Measurements from ENCODE around the gene ARHGDIB.

DNA sequence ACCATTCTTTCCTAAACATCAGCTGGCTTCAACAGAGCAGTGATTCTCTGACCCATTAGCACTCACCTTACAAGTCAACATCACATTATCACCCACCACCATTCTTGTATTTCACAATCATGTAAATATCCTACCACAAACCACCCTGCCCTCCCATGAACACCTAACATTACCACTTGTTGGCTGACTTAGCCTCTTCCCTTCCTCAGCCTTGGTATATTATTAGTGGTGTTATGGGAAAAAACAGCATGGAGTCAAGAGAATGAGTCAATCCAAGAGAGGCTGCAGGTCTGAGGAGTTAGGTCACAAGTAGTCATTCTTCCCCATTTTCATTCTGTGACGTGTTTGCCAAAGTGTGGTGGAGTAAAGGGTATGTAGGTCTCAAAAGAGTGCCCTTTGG lies 53.4 kb downstream of the ARHGDIB start:
- TF ChIP-seq, protein P1, sequence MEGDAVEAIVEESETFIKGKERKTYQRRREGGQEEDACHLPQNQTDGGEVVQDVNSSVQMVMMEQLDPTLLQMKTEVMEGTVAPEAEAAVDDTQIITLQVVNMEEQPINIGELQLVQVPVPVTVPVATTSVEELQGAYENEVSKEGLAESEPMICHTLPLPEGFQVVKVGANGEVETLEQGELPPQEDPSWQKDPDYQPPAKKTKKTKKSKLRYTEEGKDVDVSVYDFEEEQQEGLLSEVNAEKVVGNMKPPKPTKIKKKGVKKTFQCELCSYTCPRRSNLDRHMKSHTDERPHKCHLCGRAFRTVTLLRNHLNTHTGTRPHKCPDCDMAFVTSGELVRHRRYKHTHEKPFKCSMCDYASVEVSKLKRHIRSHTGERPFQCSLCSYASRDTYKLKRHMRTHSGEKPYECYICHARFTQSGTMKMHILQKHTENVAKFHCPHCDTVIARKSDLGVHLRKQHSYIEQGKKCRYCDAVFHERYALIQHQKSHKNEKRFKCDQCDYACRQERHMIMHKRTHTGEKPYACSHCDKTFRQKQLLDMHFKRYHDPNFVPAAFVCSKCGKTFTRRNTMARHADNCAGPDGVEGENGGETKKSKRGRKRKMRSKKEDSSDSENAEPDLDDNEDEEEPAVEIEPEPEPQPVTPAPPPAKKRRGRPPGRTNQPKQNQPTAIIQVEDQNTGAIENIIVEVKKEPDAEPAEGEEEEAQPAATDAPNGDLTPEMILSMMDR (conservative IDR thresholded peaks at IDR 0.05; ENCODE audit: low read length), result no peak
- no peak for TF ChIP-seq EZH2phosphoT487 (IDR thresholded peaks at IDR 0.05; ENCODE audit: borderline replicate concordance, low read depth, low read length)

Data from OCI-LY7 (cell line).